ENCODE data around the gene ERO1A.

Gene ERO1A

DNA sequence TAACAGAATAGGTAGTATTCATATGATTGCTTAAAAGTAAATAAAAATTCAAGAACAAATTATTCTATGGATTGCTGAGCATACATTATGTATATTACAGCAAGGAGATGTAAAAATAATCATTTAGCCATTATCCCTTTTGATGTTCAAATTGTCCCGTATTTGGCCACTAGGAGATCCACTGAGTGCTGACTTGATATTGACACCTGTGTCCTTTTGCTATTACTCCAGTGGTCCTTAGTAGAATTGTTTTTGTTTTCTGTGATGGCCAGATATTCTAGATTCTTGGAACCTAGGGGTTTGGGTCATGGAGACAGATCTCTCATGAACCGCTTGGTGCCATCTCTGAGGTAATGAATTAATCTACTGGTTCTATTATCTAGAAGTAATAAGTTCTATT is 16.8 kb downstream of the ERO1A start:
- TF ChIP-seq TCF12 (IDR thresholded peaks at IDR 0.05; ENCODE audit: low read depth) (no peak), RAD21 (IDR thresholded peaks at IDR 0.05; ENCODE audit: low read depth) (no peak), EGR1 (IDR thresholded peaks at IDR 0.05) (no peak), FOXM1 (IDR thresholded peaks at IDR 0.05; ENCODE audit: borderline replicate concordance, low read depth) (no peak), TAF1 (IDR thresholded peaks at IDR 0.05; ENCODE audit: low read depth) (no peak), ZBTB7A (IDR thresholded peaks at IDR 0.05; ENCODE audit: low read depth) (no peak), CREB1 (IDR thresholded peaks at IDR 0.05; ENCODE audit: low read depth) (no peak), EP300 (IDR thresholded peaks at IDR 0.05; ENCODE audit: borderline replicate concordance) (no peak), CEBPB (IDR thresholded peaks at IDR 0.05) (no peak), NFIC (IDR thresholded peaks at IDR 0.05) (no peak), TEAD4 (IDR thresholded peaks at IDR 0.05) (no peak), YY1 (IDR thresholded peaks at IDR 0.05; ENCODE audit: low read depth) (no peak)
- TF ChIP-seq, protein P1, sequence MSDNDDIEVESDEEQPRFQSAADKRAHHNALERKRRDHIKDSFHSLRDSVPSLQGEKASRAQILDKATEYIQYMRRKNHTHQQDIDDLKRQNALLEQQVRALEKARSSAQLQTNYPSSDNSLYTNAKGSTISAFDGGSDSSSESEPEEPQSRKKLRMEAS (IDR thresholded peaks at IDR 0.05): no peak
- TF ChIP-seq, protein P2, sequence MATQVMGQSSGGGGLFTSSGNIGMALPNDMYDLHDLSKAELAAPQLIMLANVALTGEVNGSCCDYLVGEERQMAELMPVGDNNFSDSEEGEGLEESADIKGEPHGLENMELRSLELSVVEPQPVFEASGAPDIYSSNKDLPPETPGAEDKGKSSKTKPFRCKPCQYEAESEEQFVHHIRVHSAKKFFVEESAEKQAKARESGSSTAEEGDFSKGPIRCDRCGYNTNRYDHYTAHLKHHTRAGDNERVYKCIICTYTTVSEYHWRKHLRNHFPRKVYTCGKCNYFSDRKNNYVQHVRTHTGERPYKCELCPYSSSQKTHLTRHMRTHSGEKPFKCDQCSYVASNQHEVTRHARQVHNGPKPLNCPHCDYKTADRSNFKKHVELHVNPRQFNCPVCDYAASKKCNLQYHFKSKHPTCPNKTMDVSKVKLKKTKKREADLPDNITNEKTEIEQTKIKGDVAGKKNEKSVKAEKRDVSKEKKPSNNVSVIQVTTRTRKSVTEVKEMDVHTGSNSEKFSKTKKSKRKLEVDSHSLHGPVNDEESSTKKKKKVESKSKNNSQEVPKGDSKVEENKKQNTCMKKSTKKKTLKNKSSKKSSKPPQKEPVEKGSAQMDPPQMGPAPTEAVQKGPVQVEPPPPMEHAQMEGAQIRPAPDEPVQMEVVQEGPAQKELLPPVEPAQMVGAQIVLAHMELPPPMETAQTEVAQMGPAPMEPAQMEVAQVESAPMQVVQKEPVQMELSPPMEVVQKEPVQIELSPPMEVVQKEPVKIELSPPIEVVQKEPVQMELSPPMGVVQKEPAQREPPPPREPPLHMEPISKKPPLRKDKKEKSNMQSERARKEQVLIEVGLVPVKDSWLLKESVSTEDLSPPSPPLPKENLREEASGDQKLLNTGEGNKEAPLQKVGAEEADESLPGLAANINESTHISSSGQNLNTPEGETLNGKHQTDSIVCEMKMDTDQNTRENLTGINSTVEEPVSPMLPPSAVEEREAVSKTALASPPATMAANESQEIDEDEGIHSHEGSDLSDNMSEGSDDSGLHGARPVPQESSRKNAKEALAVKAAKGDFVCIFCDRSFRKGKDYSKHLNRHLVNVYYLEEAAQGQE (IDR thresholded peaks at IDR 0.05; ENCODE audit: low read depth): no peak
- TF ChIP-seq, protein P3, sequence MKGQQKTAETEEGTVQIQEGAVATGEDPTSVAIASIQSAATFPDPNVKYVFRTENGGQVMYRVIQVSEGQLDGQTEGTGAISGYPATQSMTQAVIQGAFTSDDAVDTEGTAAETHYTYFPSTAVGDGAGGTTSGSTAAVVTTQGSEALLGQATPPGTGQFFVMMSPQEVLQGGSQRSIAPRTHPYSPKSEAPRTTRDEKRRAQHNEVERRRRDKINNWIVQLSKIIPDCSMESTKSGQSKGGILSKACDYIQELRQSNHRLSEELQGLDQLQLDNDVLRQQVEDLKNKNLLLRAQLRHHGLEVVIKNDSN (IDR thresholded peaks at IDR 0.05): no peak

DNA sequence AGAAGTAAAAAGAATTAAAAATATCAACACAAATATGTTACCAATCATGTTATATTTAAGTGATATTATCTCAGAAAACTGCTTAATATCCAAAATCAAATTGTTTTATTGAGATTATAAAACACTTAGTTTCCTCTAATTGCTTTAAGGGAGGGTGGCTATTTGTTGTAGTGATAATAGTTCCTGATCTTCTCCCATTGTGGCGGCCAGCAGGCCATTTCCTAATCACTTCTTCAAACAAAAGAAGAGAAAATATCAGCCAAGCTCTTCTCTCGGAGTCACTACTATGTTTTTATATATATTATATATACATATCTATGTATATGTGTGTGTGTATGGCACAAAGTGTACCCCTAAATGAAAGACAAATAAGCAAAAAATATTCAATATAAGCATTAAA is 31.5 kb downstream of the ERO1A start:
- no peak for TF ChIP-seq YY1 (IDR thresholded peaks at IDR 0.05; ENCODE audit: low read depth)
- TF ChIP-seq, protein P3 (IDR thresholded peaks at IDR 0.05): no peak
- TF ChIP-seq EP300 (IDR thresholded peaks at IDR 0.05; ENCODE audit: borderline replicate concordance): no peak
- TF ChIP-seq TAF1 (IDR thresholded peaks at IDR 0.05; ENCODE audit: low read depth): no peak
- TF ChIP-seq TEAD4 (IDR thresholded peaks at IDR 0.05): no peak
- TF ChIP-seq NFIC (IDR thresholded peaks at IDR 0.05): no peak
- TF ChIP-seq ZBTB7A (IDR thresholded peaks at IDR 0.05; ENCODE audit: low read depth): no peak
- TF ChIP-seq CREB1 (IDR thresholded peaks at IDR 0.05; ENCODE audit: low read depth): no peak

DNA sequence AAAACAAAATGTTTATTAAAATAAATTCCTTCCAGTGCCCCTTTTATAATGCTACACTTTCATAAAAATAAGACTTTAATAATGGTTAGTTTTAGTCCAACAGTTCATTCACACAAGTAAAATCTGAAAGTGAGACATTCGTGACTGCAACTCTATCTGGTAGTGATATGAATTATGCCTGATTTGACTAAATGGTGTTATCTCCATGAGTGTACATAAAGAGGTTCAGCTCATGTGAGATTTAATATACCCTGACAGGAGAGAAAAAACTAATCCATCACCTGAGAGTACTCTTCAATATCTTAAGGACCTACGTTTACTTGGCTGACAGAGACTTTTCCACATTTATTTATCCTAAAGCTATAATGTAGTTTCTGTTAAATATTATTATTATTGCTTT is 34.0 kb downstream of the ERO1A start:
- TF ChIP-seq YY1 (IDR thresholded peaks at IDR 0.05; ENCODE audit: low read depth): no peak
- TF ChIP-seq, protein P2 (IDR thresholded peaks at IDR 0.05; ENCODE audit: low read depth): no peak
- TF ChIP-seq ZBTB7A (IDR thresholded peaks at IDR 0.05; ENCODE audit: low read depth): no peak
- no peak for TF ChIP-seq EGR1 (IDR thresholded peaks at IDR 0.05)
- no peak for TF ChIP-seq RAD21 (IDR thresholded peaks at IDR 0.05; ENCODE audit: low read depth)

DNA sequence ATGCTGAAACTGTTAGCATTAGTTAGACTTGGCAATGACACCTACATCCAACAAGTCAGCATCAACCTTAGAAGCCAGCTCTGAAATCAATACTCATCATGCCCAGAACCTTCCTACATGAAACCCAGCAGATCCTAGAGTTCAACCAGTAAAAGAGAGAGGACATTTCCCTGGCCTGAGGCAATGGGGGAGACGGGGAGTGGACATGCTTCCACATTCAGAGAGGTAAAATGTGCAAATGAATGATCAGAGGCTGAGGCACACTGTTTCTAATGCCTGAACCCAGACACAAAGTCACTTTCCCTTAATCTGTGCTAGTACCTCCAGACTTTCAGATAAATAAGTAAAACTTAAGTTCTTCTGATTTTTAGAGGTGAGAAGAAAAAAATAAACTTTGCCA is 34.5 kb downstream of the ERO1A start:
- no peak for TF ChIP-seq CREB1 (IDR thresholded peaks at IDR 0.05; ENCODE audit: low read depth)

DNA sequence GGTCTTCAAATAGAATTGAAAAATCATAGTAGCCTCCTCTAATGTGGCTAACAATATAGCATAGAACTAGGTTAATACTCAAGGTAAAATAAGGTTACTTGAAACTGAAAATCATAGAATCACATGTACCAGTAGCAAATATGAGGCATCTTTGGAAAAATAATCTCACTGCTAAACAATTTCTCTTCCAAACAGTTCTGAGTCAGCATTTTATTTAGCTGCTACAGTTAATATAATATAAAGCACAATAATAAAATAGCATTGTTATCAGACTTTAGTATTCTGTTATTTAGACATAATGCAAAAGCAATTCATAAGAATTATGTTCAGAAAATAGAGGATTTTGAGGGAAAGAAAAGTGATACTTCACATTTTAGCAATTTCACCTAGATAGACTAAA is 35.0 kb downstream of the ERO1A start:
- TF ChIP-seq EP300 (IDR thresholded peaks at IDR 0.05; ENCODE audit: borderline replicate concordance) (no peak), ZBTB7A (IDR thresholded peaks at IDR 0.05; ENCODE audit: low read depth) (no peak), CREB1 (IDR thresholded peaks at IDR 0.05; ENCODE audit: low read depth) (no peak), EGR1 (IDR thresholded peaks at IDR 0.05) (no peak), CEBPB (IDR thresholded peaks at IDR 0.05) (no peak), TEAD4 (IDR thresholded peaks at IDR 0.05) (no peak), YY1 (IDR thresholded peaks at IDR 0.05; ENCODE audit: low read depth) (no peak), TCF12 (IDR thresholded peaks at IDR 0.05; ENCODE audit: low read depth) (no peak), NFIC (IDR thresholded peaks at IDR 0.05) (no peak), TAF1 (IDR thresholded peaks at IDR 0.05; ENCODE audit: low read depth) (no peak), RAD21 (IDR thresholded peaks at IDR 0.05; ENCODE audit: low read depth) (no peak), FOXM1 (IDR thresholded peaks at IDR 0.05; ENCODE audit: borderline replicate concordance, low read depth) (no peak)
- TF ChIP-seq, protein P1 (IDR thresholded peaks at IDR 0.05): no peak
- TF ChIP-seq, protein P3 (IDR thresholded peaks at IDR 0.05): no peak
- TF ChIP-seq, protein P2 (IDR thresholded peaks at IDR 0.05; ENCODE audit: low read depth): no peak

Measured in Ishikawa (cell line).